Coronary artery (tissue), 2 donors: ENCODE data around the gene SOX2.

ENCODE experiments used
- DNase-seq: peaks from one replicate; pipeline ENCODE4 v3.0.0-alpha.2; 2017; ENCODE audit warnings: low spot score
- H3K27ac ChIP-seq, 2 donors: fragments of 200-600 bp; sonication (generic); one replicate each; pipeline ENCODE4 v1.5.1; 2016 to 2019
- H3K4me3 ChIP-seq: fragments of 200-600 bp; sonication (generic); 2 replicates; pipeline ENCODE4 v1.5.1; 2016; ENCODE audit warnings: mild to moderate bottlenecking, moderate library complexity
- TF ChIP-seq, protein P1 (sequence below): fragments of 200-600 bp; sonication (generic); IDR thresholded peaks from one replicate; pipeline ENCODE4 v1.5.1; 2019; ENCODE audit warnings: antibody characterized with exemption

SOX2 gene

GRCh38 chr3:181730316-181730715 is 18.6 kb downstream of the SOX2 start:
- Histone ChIP-seq H3K27ac (no peak overlapping the region), H3K4me3 (no peak overlapping the region)
- no peak for DNase-seq
- TF ChIP-seq, protein P1, sequence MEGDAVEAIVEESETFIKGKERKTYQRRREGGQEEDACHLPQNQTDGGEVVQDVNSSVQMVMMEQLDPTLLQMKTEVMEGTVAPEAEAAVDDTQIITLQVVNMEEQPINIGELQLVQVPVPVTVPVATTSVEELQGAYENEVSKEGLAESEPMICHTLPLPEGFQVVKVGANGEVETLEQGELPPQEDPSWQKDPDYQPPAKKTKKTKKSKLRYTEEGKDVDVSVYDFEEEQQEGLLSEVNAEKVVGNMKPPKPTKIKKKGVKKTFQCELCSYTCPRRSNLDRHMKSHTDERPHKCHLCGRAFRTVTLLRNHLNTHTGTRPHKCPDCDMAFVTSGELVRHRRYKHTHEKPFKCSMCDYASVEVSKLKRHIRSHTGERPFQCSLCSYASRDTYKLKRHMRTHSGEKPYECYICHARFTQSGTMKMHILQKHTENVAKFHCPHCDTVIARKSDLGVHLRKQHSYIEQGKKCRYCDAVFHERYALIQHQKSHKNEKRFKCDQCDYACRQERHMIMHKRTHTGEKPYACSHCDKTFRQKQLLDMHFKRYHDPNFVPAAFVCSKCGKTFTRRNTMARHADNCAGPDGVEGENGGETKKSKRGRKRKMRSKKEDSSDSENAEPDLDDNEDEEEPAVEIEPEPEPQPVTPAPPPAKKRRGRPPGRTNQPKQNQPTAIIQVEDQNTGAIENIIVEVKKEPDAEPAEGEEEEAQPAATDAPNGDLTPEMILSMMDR = no peak

GRCh38 chr3:181730934-181731333 is 19.2 kb downstream of the SOX2 start:
- H3K27ac ChIP-seq = no peak overlapping the region
- H3K4me3 ChIP-seq = no peak overlapping the region
- no peak for DNase-seq
- TF ChIP-seq, protein P1 = no peak

- TF ChIP-seq, protein P1 = no peak
- no peak overlapping the region for H3K27ac ChIP-seq
- H3K4me3 ChIP-seq = no peak overlapping the region
- no peak for DNase-seq
Measured at GRCh38 chr3:181735911-181736310, 24.2 kb downstream of the SOX2 start.

GRCh38 chr3:181738551-181738950 is 26.8 kb downstream of the SOX2 start:
- no peak for DNase-seq

DNA sequence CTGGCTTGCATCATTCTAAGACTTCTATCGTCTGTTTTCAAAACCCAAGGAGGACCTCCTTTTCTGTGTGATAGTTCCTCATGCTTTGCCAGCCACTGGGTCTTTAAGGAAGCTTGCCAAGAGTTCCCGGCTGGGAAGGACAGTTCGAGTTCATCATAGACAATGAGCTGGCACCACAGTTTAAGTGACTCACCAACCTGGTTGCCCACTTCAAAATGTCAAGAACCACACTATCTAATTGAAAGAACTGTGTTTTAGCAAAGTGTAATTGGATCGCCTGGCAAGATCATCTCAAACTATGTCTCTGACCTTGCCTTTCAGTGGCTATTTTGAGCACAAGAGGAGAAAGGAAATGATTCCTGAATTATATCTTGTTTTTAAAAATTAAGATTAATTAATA is 27.9 kb downstream of the SOX2 start:
- Histone ChIP-seq H3K27ac (no peak overlapping the region), H3K4me3 (no peak overlapping the region)
- TF ChIP-seq, protein P1 = no peak
- DNase-seq = no peak

More at GRCh38 chr3:181738551-181738950, 26.8 kb downstream of the SOX2 start:
- TF ChIP-seq, protein P1 = no peak
- no peak overlapping the region for H3K27ac ChIP-seq
- H3K4me3 ChIP-seq = no peak overlapping the region

- H3K4me3 ChIP-seq = no peak overlapping the region
- TF ChIP-seq, protein P1 = no peak
- no peak for DNase-seq
- H3K27ac ChIP-seq = no peak overlapping the region
Measured at GRCh38 chr3:181741417-181741816, 29.7 kb downstream of the SOX2 start.

GRCh38 chr3:181752202-181752671 is 40.5 kb downstream of the SOX2 start:
- DNase-seq = no peak
- H3K4me3 ChIP-seq = no peak overlapping the region
- no peak overlapping the region for H3K27ac ChIP-seq
- TF ChIP-seq, protein P1 = no peak
